Body of pancreas (tissue), 4 donors: Measurements from ENCODE around the gene NR3C1. TPM values are rescaled to one million over a fixed set of nuclear protein-coding genes. Genes with fewer than 3 reads are reported as not detected.

Experiments
- ATAC-seq: fragments of 150-250 bp; one replicate; pipeline ENCODE4 v1.9.1; 2016
- DNase-seq, 4 donors: peaks; one replicate each; pipeline ENCODE4 v3.0.0-alpha.2; 2019
- H3K27ac ChIP-seq, 4 donors: fragments of 200-600 bp; sonication (generic); 1 replicate in 3 of 4; 2 replicates in 1 of 4; pipeline versions ENCODE4 v1.5.1 to v1.6.1; 2016 to 2019; ENCODE audit warnings: mild to moderate bottlenecking in 1 of 4, mixed read lengths in 1 of 4, moderate library complexity in 1 of 4
- H3K27me3 ChIP-seq, 2 donors: fragments of 200-600 bp; sonication (generic); one replicate each; pipeline ENCODE4 v1.6.0; 2016; ENCODE audit warnings: mild to moderate bottlenecking in 1 of 2
- H3K36me3 ChIP-seq, 2 donors: fragments of 200-600 bp; sonication (generic); replicated peaks in 1 of 2; 2 replicates each; pipeline ENCODE4 v1.5.1; 2016; ENCODE audit warnings: low read depth in 2 of 2; ENCODE audit not compliant: insufficient read depth in 1 of 2
- H3K4me1 ChIP-seq: fragments of 200-600 bp; sonication (generic); one replicate; pipeline ENCODE4 v1.6.0; 2016
- H3K4me3 ChIP-seq, 2 donors: fragments of 200-600 bp; sonication (generic); 1 replicate in 1 of 2; 2 replicates in 1 of 2; pipeline ENCODE4 v1.5.1; 2016 to 2019
- H3K9me3 ChIP-seq, 3 donors: fragments of 200-600 bp; sonication (generic); 1 replicate in 2 of 3; 2 replicates in 1 of 3; pipeline ENCODE4 v1.5.1; 2016
- CTCF ChIP-seq, 7 experiments: fragments of 450-650 bp in 4 of 7; fragments of 200-600 bp in 3 of 7; sonication (generic) in 3 of 7; IDR thresholded peaks; one replicate each; pipeline ENCODE4 v1.5.1; 2016 to 2019; ENCODE audit warnings: antibody characterized with exemption in 7 of 7
- POLR2A ChIP-seq, 3 donors: fragments of 450-650 bp; IDR thresholded peaks; one replicate each; pipeline ENCODE4 v1.6.1; 2016; ENCODE audit warnings: antibody characterized with exemption in 3 of 3, mild to moderate bottlenecking in 2 of 3
- WGBS, 2 donors: methylation state at CpG; one replicate each; pipeline ENCODE4 v1.1.5; 2017; 5-methylcytosine and 5-hydroxymethylcytosine counted together
- intact Hi-C: fragments of 100-400 bp; cut with DNase I; formaldehyde crosslinking; loops from one replicate; pipeline ENCODE4 v1.15.1; 2023
- total RNA-seq, 2 donors: library from RNA; depleted of rRNA; stranded (reverse); fragments of >200 nt; gene quantifications; one replicate each; pipeline ENCODE4 v1.1.0, GENCODE V29; 2016

Gene NR3C1
- total RNA-seq, 2 donors from 2014 or later = 18.5 to 25.2 TPM

- Histone ChIP-seq H3K27me3 (no peaks in the 10 kb centered on the region), H3K4me1 (peaks cover 8% of the 10 kb centered on the region), H3K27ac (no peak overlapping the region), H3K36me3 (no peaks in the 10 kb centered on the region), H3K9me3 (no peaks in the 10 kb centered on the region), H3K4me3 (no peak overlapping the region)
- intact Hi-C loops = no loop called here
- 87 to 89% methylated on average over 1 to 2 of the region's 2 CpGs for WGBS, 2 donors
- ATAC-seq = no peak
- no peak for TF ChIP-seq CTCF (IDR thresholded peaks at IDR 0.05)
- TF ChIP-seq POLR2A (IDR thresholded peaks at IDR 0.05) = no peak
- no peak for DNase-seq
Measured at GRCh38 chr5:143238620-143239019, 164.9 kb downstream of the NR3C1 start.

- H3K4me3 ChIP-seq = no peak overlapping the region
- no peaks in the 10 kb centered on the region for H3K36me3 ChIP-seq
- TF ChIP-seq POLR2A (IDR thresholded peaks at IDR 0.05) (no peak), CTCF (IDR thresholded peaks at IDR 0.05) (no peak)
- DNase-seq (no peak), ATAC-seq (no peak)
- no peaks in the 10 kb centered on the region for H3K9me3 ChIP-seq
- WGBS, 2 donors = 87 to 90% methylated on average over 10 of the region's 10 CpGs
- peaks cover 8% of the 10 kb centered on the region for H3K4me1 ChIP-seq
- H3K27ac ChIP-seq = no peak overlapping the region
- intact Hi-C loops = no loop called here
- no peaks in the 10 kb centered on the region for H3K27me3 ChIP-seq
Measured at GRCh38 chr5:143237664-143238063, 165.8 kb downstream of the NR3C1 start.

GRCh38 chr5:143236682-143237081 is 166.8 kb downstream of the NR3C1 start:
- Histone ChIP-seq H3K27ac (no peak overlapping the region), H3K27me3 (no peaks in the 10 kb centered on the region), H3K4me3 (no peak overlapping the region), H3K36me3 (no peaks in the 10 kb centered on the region), H3K4me1 (peaks cover 8% of the 10 kb centered on the region), H3K9me3 (no peaks in the 10 kb centered on the region)
- no peak for TF ChIP-seq POLR2A (IDR thresholded peaks at IDR 0.05)
- no peak for TF ChIP-seq CTCF (IDR thresholded peaks at IDR 0.05)
- DNase-seq = no peak
- intact Hi-C loops = no loop called here
- no peak for ATAC-seq
- 67 to 74% methylated on average over 2 of the region's 2 CpGs for WGBS, 2 donors

- peaks cover 8% of the 10 kb centered on the region for H3K4me1 ChIP-seq
- no peak overlapping the region for H3K27ac ChIP-seq
- WGBS, 2 donors = 77 to 79% methylated on average over 3 of the region's 3 CpGs
- H3K36me3 ChIP-seq = no peaks in the 10 kb centered on the region
- ATAC-seq = peak; percentile 33
- no peak overlapping the region for H3K4me3 ChIP-seq
- no peak for DNase-seq
- H3K27me3 ChIP-seq = no peaks in the 10 kb centered on the region
- intact Hi-C loops = no loop called here
- H3K9me3 ChIP-seq = no peaks in the 10 kb centered on the region
- no peak for TF ChIP-seq POLR2A (IDR thresholded peaks at IDR 0.05)
- TF ChIP-seq CTCF (IDR thresholded peaks at IDR 0.05) = no peak
Measured at GRCh38 chr5:143235423-143235822, 168.1 kb downstream of the NR3C1 start.

GRCh38 chr5:143234162-143234842 is 169.2 kb downstream of the NR3C1 start:
- intact Hi-C loops = no loop called here
- H3K4me3 ChIP-seq = no peak overlapping the region
- no peaks in the 10 kb centered on the region for H3K9me3 ChIP-seq
- TF ChIP-seq CTCF (IDR thresholded peaks at IDR 0.05) = no peak
- TF ChIP-seq POLR2A (IDR thresholded peaks at IDR 0.05) = no peak
- 60 to 64% methylated on average over 9 of the region's 9 CpGs for WGBS, 2 donors
- peak in 1 of 4 donors; percentile 31 for DNase-seq
- H3K27me3 ChIP-seq = no peaks in the 10 kb centered on the region
- peak; percentile 62 for ATAC-seq
- peaks cover 15% of the 10 kb centered on the region for H3K4me1 ChIP-seq
- H3K36me3 ChIP-seq = no peaks in the 10 kb centered on the region
- H3K27ac ChIP-seq = peak overlapping the region in 2 of 4 donors; percentile 26 to 42
